ENCODE measurements around the gene PRKCB.
A peak's percentile ranks its signal among the peaks of the same experiment; 100 is the strongest.

The PRKCB gene

DNA sequence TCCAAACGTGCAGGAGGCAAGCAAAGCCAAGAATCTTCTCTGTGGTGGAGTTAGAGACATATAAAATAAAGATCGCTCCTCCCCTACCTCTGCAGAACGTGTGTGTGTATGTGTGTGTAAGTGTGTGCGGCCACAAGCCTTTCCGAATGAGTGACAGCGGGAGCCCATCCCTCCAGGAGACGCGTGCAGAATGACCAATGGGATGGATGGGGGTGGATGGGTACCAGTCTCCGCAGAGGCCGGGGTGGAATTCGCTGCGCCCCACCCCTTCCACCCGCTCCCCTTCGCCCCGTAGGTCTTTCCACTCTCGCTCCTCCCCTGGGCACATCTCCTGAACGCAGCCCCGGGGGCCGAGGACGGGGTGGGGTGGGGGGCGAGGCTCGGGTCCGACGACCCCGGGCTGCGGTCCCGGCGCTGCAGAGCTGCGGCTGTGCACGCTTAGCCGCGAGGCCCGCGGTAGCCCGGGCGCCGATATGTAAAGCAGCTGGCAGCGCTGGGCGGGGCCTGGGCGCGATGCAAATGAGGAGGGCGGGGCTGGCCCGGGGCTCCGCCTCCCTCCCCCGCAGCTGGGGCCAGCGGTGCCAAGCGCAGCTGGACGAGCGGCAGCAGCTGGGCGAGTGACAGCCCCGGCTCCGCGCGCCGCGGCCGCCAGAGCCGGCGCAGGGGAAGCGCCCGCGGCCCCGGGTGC lies at the start of gene PRKCB:
Gene PRKCB (plus strand): TSS at position 594 of the 688 bp plus-strand sequence.
- no peak within 1 kb of the TSS for H3K4me3 ChIP-seq (replicated peaks; ENCODE audit: low read depth, low read length)
- TF ChIP-seq, protein P1, sequence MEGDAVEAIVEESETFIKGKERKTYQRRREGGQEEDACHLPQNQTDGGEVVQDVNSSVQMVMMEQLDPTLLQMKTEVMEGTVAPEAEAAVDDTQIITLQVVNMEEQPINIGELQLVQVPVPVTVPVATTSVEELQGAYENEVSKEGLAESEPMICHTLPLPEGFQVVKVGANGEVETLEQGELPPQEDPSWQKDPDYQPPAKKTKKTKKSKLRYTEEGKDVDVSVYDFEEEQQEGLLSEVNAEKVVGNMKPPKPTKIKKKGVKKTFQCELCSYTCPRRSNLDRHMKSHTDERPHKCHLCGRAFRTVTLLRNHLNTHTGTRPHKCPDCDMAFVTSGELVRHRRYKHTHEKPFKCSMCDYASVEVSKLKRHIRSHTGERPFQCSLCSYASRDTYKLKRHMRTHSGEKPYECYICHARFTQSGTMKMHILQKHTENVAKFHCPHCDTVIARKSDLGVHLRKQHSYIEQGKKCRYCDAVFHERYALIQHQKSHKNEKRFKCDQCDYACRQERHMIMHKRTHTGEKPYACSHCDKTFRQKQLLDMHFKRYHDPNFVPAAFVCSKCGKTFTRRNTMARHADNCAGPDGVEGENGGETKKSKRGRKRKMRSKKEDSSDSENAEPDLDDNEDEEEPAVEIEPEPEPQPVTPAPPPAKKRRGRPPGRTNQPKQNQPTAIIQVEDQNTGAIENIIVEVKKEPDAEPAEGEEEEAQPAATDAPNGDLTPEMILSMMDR (IDR thresholded peaks at IDR 0.05; ENCODE audit: low read length, missing control alignments): no peak
- DNase-seq (ENCODE audit: low read depth): peak; percentile 31

DNA sequence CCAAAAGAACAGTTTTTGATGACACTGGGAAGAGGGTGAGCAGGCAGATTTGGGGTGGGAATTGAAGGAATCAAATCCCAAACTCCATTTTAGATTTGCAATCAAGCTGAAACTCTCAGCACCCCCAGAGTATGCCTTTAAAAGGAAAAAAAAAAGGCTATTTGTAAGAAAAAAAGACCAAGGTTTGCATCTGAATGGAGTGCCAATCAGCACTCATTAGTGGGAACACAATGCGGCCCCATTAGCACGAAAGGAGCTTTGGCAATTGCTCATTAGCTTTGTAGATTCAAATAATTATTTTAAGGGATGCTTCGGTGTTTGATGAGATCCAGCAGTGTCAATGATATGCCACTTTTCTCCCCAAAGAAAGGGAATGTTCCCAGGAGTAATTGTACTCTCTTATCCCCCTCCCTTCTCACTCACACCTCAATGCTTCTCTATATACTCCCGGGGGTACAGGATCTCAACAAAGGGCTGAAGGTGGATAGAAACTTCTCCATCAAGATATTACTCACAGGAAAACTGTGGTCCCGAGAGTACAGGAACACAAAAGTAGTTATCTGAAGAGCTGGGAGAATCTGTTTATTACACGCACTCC lies 48.7 kb upstream of the PRKCB start:
- TF ChIP-seq, protein P1 (IDR thresholded peaks at IDR 0.05; ENCODE audit: low read length, missing control alignments): no peak
- no peak for DNase-seq (ENCODE audit: low read depth)
- no peak overlapping the region for H3K4me3 ChIP-seq (replicated peaks; ENCODE audit: low read depth, low read length)

DNA sequence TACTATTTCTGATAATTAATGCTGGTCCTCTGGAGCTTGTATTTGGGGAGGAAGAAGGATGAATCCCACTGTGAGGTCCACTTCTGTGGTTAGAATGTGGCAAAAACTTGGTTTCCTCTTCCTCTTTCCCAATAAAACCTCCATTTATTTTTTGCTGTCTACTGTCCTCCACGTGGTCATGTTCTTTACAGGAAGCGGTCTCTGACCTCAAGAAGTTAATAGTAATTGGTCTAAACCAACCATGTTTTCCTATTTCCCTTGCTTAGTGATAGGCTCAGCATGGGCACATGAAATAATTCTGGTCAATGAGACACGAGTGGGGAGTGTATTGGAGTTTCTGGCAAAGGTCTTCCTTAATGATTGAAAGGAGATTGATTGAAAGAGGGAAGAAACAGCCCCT lies 47.1 kb upstream of the PRKCB start:
- no peak for DNase-seq (ENCODE audit: low read depth)
- TF ChIP-seq, protein P1 (IDR thresholded peaks at IDR 0.05; ENCODE audit: low read length, missing control alignments): no peak
- H3K4me3 ChIP-seq (replicated peaks; ENCODE audit: low read depth, low read length): no peak overlapping the region

DNA sequence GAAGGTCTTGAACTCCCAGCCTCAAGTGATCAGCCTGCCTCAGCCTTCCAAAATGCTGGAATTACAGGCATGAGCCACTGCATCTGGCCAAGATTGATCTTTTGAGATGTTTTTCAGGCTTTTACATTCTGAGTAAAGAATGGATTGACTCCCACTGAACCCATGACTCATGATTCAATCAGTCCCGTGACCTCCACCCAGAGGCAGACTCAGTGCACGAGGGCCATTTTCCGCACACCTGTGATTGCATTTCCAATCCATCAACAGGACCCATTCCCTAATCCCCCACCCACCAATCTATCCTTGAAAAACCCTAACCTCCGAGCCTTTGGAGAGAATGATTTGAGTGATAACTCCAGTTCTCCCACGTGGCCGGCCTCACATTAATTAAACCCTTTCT lies 40.4 kb upstream of the PRKCB start:
- TF ChIP-seq, protein P1 (IDR thresholded peaks at IDR 0.05; ENCODE audit: low read length, missing control alignments): no peak
- no peak overlapping the region for H3K4me3 ChIP-seq (replicated peaks; ENCODE audit: low read depth, low read length)
- DNase-seq (ENCODE audit: low read depth): no peak

DNA sequence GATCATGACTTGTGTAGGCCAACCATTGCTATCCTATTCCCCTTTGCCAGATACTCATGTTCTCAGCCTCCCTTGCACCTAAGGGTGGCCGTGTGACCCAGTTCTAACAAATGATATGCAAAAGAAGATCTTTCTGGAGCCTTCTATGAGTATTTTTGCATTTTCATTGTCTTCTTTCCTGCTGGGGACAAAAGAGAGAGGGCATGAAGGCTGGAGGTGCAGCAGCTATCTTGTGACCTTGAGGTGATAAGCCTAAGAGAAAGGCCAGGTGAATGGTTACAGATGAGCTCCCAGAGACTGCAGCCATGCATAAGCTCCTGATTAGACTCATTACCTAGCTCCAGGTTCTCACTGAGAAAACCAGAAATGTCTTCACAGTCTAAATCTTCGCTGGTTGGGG lies 38.8 kb upstream of the PRKCB start:
- TF ChIP-seq, protein P1 (IDR thresholded peaks at IDR 0.05; ENCODE audit: low read length, missing control alignments): no peak
- no peak for DNase-seq (ENCODE audit: low read depth)

DNA sequence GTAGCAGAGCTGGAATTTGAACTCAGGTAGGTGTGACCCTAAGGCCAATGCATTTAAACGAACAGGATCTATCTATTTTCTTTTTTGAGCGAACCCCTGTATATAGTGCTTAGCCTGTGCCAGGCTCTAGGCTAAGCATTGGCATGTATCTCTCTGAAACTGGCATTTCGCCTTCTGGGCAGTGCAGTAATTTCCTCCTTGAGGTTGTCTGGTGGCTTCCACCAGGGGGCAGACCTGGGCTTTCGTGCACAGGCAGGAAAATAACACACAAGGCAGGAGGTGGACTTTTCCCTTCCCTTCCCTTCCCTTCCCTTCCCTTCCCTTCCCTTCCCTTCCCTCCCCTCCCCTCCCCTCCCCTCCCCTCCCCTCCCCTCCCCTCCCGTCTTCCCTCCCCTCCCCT lies 34.4 kb upstream of the PRKCB start:
- TF ChIP-seq, protein P1 (IDR thresholded peaks at IDR 0.05; ENCODE audit: low read length, missing control alignments): peak; percentile 70
- peak; percentile 67 for DNase-seq (ENCODE audit: low read depth)
- no peak overlapping the region for H3K4me3 ChIP-seq (replicated peaks; ENCODE audit: low read depth, low read length)

More for the DNA sequence above, 38.8 kb upstream of the PRKCB start:
- H3K4me3 ChIP-seq (replicated peaks; ENCODE audit: low read depth, low read length): no peak overlapping the region

DNA sequence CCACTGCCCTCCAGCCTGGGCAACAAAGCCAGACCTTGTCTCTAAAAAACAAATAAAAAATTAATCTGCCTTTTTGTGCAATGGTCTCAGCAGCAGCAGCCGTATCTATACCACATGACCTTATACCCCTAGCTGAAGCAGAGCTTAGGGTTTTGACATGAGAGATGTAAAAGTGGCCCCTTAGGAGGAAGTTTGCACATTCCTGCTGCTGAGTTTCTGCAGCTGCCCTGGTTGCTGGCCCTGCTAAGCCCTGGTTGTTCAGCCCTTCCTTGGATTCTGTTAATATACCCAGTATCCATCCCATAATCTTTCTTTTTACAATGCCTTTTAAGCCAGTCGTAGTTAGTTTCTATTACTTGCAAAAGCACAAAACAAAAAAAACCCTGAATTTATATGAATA lies 33.0 kb upstream of the PRKCB start:
- H3K4me3 ChIP-seq (replicated peaks; ENCODE audit: low read depth, low read length): no peak overlapping the region
- no peak for DNase-seq (ENCODE audit: low read depth)
- TF ChIP-seq, protein P1 (IDR thresholded peaks at IDR 0.05; ENCODE audit: low read length, missing control alignments): no peak

Data from fibroblast of pulmonary artery (primary cell).